IMR-90 (cell line): ENCODE results near the gene TLNRD1. TPM values are rescaled to one million over a fixed set of nuclear protein-coding genes. Genes with fewer than 3 reads are reported as not detected.

Experiments
- ATAC-seq: fragments of 200-7000 bp; cut with Tn5 transposase; 2 replicates; pipeline ENCODE4 v1.9.1; 2020; ENCODE audit warnings: low read depth, mild to moderate bottlenecking, moderate library complexity
- BruUV-seq: library from RNA; stranded (reverse); fragments of 400-500 nt; replicated peaks from 2 replicates; lab custom pipeline; 2021; lab: Mats Ljungman, UMichigan
- CTCF ChIA-PET: fragments of 300-600 bp; formaldehyde crosslinking; extraction: SDS; loops from one replicate; lab custom pipeline; 2021; ENCODE audit warnings: antibody characterized with exemption; lab: Yijun Ruan, JAX
- POLR2A ChIA-PET: fragments of 300-600 bp; sonication (Branson Sonifier 250); formaldehyde crosslinking; loops from one replicate; lab custom pipeline; 2022; ENCODE audit warnings: antibody characterized with exemption; ENCODE audit not compliant: unreplicated experiment; lab: Charles Lee
- DNase-seq: peaks from one replicate; pipeline ENCODE4 v3.0.0; 2013
- H2AFZ ChIP-seq: replicated peaks from 2 replicates; pipeline ENCODE3; 2013; ENCODE audit warnings: low read length, mild to moderate bottlenecking; ENCODE audit not compliant: poor library complexity
- H2AK5ac ChIP-seq: 2 replicates; pipeline ENCODE4 v1.6.1; 2013; ENCODE audit warnings: low read depth, low read length, inconsistent platforms
- H2AK9ac ChIP-seq: replicated peaks from 2 replicates; pipeline ENCODE3; 2013; ENCODE audit warnings: mild to moderate bottlenecking, low read depth, low read length, moderate library complexity; ENCODE audit not compliant: poor library complexity
- H2BK120ac ChIP-seq: 2 replicates; pipeline ENCODE4 v1.6.1; 2013; ENCODE audit warnings: low read depth, low read length, inconsistent platforms
- H2BK15ac ChIP-seq: 3 replicates; pipeline ENCODE4 v1.6.1; 2013; ENCODE audit warnings: low read depth, low read length, inconsistent platforms
- H2BK20ac ChIP-seq: 2 replicates; pipeline ENCODE4 v1.6.1; 2013; ENCODE audit warnings: low read depth, mild to moderate bottlenecking, inconsistent platforms, low read length, moderate library complexity
- H2BK5ac ChIP-seq: 2 replicates; pipeline ENCODE4 v1.6.1; 2013; ENCODE audit warnings: mild to moderate bottlenecking, low read depth, low read length, inconsistent platforms; ENCODE audit not compliant: poor library complexity, severe bottlenecking
- H3K14ac ChIP-seq: replicated peaks from 2 replicates; pipeline ENCODE4 v1.6.1; 2013; ENCODE audit warnings: low read depth, low read length, inconsistent platforms
- H3K18ac ChIP-seq: 2 replicates; pipeline ENCODE4 v1.6.1; 2013; ENCODE audit warnings: low read depth, low read length, control low read depth
- H3K23ac ChIP-seq: 2 replicates; pipeline ENCODE4 v1.6.1; 2013; ENCODE audit warnings: low read depth, low read length, inconsistent platforms
- H3K27ac ChIP-seq: 2 replicates; pipeline ENCODE4 v1.5.1; 2013; ENCODE audit warnings: mild to moderate bottlenecking, control low read depth, low read length; ENCODE audit not compliant: insufficient read depth
- H3K27me3 ChIP-seq: 2 replicates; pipeline ENCODE4 v1.6.1; 2013; ENCODE audit warnings: low read length; ENCODE audit not compliant: control insufficient read depth, insufficient read depth
- H3K36me3 ChIP-seq: 2 replicates; pipeline ENCODE4 v1.6.1; 2013; ENCODE audit warnings: low read length, mixed read lengths; ENCODE audit not compliant: control insufficient read depth, insufficient read depth
- H3K4ac ChIP-seq: 2 replicates; pipeline ENCODE4 v1.6.1; 2013; ENCODE audit warnings: low read depth, low read length, inconsistent platforms
- H3K4me1 ChIP-seq: 2 replicates; pipeline ENCODE4 v1.6.1; 2013; ENCODE audit warnings: low read length, mixed read lengths; ENCODE audit not compliant: control insufficient read depth, insufficient read depth
- H3K4me2 ChIP-seq: 2 replicates; pipeline ENCODE4 v1.6.1; 2013; ENCODE audit warnings: low read depth, mild to moderate bottlenecking, control low read depth, low read length, moderate library complexity
- H3K4me3 ChIP-seq: 2 replicates; pipeline ENCODE4 v1.5.1; 2013; ENCODE audit warnings: low read depth, mild to moderate bottlenecking, control low read depth, low read length, moderate library complexity; ENCODE audit not compliant: insufficient read depth
- H3K56ac ChIP-seq: 2 replicates; pipeline ENCODE4 v1.6.1; 2013; ENCODE audit warnings: low read length, inconsistent platforms; ENCODE audit not compliant: insufficient read depth; ENCODE audit errors: extremely low read depth
- H3K79me1 ChIP-seq, 2 experiments: 2 replicates each; pipeline ENCODE4 v1.6.1; 2013; ENCODE audit warnings: low read length in 2 of 2, inconsistent platforms in 1 of 2, low read depth in 1 of 2
- H3K9ac ChIP-seq: 2 replicates; pipeline ENCODE4 v1.6.1; 2013; ENCODE audit warnings: low read depth, low read length, control low read depth
- H3K9me1 ChIP-seq: 2 replicates; pipeline ENCODE4 v1.6.1; 2013; ENCODE audit warnings: low read length, inconsistent platforms; ENCODE audit not compliant: insufficient read depth
- H3K9me3 ChIP-seq: 2 replicates; pipeline ENCODE4 v1.6.1; 2013; ENCODE audit warnings: low read length; ENCODE audit not compliant: control insufficient read depth, insufficient read depth
- H4K20me1 ChIP-seq: 2 replicates; pipeline ENCODE4 v1.6.1; 2013; ENCODE audit warnings: low read length, inconsistent platforms; ENCODE audit not compliant: insufficient read depth
- H4K5ac ChIP-seq: 2 replicates; pipeline ENCODE4 v1.6.1; 2013; ENCODE audit warnings: mild to moderate bottlenecking, low read depth, low read length, control low read depth
- H4K8ac ChIP-seq, 2 experiments: 2 replicates each; pipeline ENCODE4 v1.6.1; 2013; ENCODE audit warnings: low read depth in 2 of 2, low read length in 2 of 2, control low read depth in 1 of 2, inconsistent platforms in 1 of 2
- H4K91ac ChIP-seq: 2 replicates; pipeline ENCODE4 v1.6.1; 2013; ENCODE audit warnings: low read depth, low read length, inconsistent platforms; ENCODE audit not compliant: insufficient read depth
- BHLHE40 ChIP-seq: fragments of 150-350 bp; IDR thresholded peaks from 2 replicates; pipeline ENCODE4 v1.6.1; 2016; ENCODE audit warnings: mild to moderate bottlenecking, low read depth, low read length
- CEBPB ChIP-seq: IDR thresholded peaks from 2 replicates; pipeline ENCODE4 v1.6.1; 2012; ENCODE audit warnings: low read depth, low read length, improper control_type of control experiment
- CHD1 ChIP-seq: IDR thresholded peaks from 2 replicates; pipeline ENCODE4 v1.6.1; 2012; ENCODE audit warnings: low read depth, low read length, improper control_type of control experiment
- CTCF ChIP-seq: conservative IDR thresholded peaks from 2 replicates; pipeline ENCODE4 v1.5.1; 2012; ENCODE audit warnings: mild to moderate bottlenecking, low read depth, low read length, improper control_type of control experiment
- ELK1 ChIP-seq: fragments of 150-350 bp; IDR thresholded peaks from 2 replicates; pipeline ENCODE4 v1.6.1; 2016; ENCODE audit warnings: low read depth, mild to moderate bottlenecking, low read length, moderate library complexity, borderline replicate concordance
- FOS ChIP-seq: fragments of 150-350 bp; IDR thresholded peaks from 2 replicates; pipeline ENCODE4 v1.6.1; 2016; ENCODE audit warnings: low read depth, low read length
- MAFK ChIP-seq: IDR thresholded peaks from 2 replicates; pipeline ENCODE4 v1.6.1; 2012; ENCODE audit warnings: low read depth, low read length, improper control_type of control experiment
- MAZ ChIP-seq: IDR thresholded peaks from 2 replicates; pipeline ENCODE4 v1.6.1; 2012; ENCODE audit warnings: low read depth, mild to moderate bottlenecking, low read length, improper control_type of control experiment, moderate library complexity, borderline replicate concordance
- MXI1 ChIP-seq: IDR thresholded peaks from 2 replicates; pipeline ENCODE4 v1.6.1; 2012; ENCODE audit warnings: low read depth, mild to moderate bottlenecking, low read length, moderate library complexity, borderline replicate concordance
- NFE2L2 ChIP-seq: fragments of 150-350 bp; IDR thresholded peaks from 2 replicates; pipeline ENCODE4 v1.6.1; 2016; ENCODE audit warnings: low read depth, mild to moderate bottlenecking, low read length
- POLR2A ChIP-seq: IDR thresholded peaks from 2 replicates; pipeline ENCODE4 v1.6.1; 2012; ENCODE audit warnings: mild to moderate bottlenecking, low read depth, low read length
- RAD21 ChIP-seq: IDR thresholded peaks from 2 replicates; pipeline ENCODE4 v1.6.1; 2012; ENCODE audit warnings: low read length, improper control_type of control experiment
- RCOR1 ChIP-seq: IDR thresholded peaks from 2 replicates; pipeline ENCODE4 v1.6.1; 2012; ENCODE audit warnings: mild to moderate bottlenecking, low read length, improper control_type of control experiment; ENCODE audit not compliant: insufficient replicate concordance
- RFX5 ChIP-seq: IDR thresholded peaks from 2 replicates; pipeline ENCODE4 v1.8.0; 2012; ENCODE audit warnings: low read depth, mild to moderate bottlenecking, low read length, moderate library complexity
- SMC3 ChIP-seq: fragments of 150-350 bp; IDR thresholded peaks from 2 replicates; pipeline ENCODE4 v1.6.1; 2016; ENCODE audit warnings: low read depth, mild to moderate bottlenecking, antibody characterized with exemption, low read length, moderate library complexity
- USF2 ChIP-seq: fragments of 150-350 bp; IDR thresholded peaks from 2 replicates; pipeline ENCODE4 v1.6.1; 2017; ENCODE audit warnings: mild to moderate bottlenecking, antibody characterized with exemption, low read length, low read depth
- WGBS, 2 experiments: methylation state at CpG; one replicate each; pipeline versions ENCODE4 v1.1.5 to v1.1.7; 2013; ENCODE audit warnings: missing lambda C conversion rate in 2 of 2; ENCODE audit not compliant: insufficient read length in 1 of 2; ENCODE audit errors: extremely low coverage in 2 of 2; 5-methylcytosine and 5-hydroxymethylcytosine counted together
- dilution Hi-C: fragments of 300-500 bp; cut with HindIII; formaldehyde crosslinking; loops from one replicate; pipeline ENCODE4 v1.14.3; 2018; ENCODE audit warnings: low sequenced_read_pairs; ENCODE audit not compliant: unreplicated experiment
- in situ Hi-C: fragments of 300-500 bp; cut with MboI; formaldehyde crosslinking; loops from 3 replicates; pipeline ENCODE4 v1.14.3; 2019; ENCODE audit warnings: low sequenced_read_pairs, inconsistent platforms, mixed read lengths
- intact Hi-C: fragments of 100-400 bp; cut with micrococcal nuclease; formaldehyde crosslinking; loops from 2 replicates; pipeline ENCODE4 v1.10.0; 2022
- polyA plus RNA-seq, 3 experiments: library from polyadenylated mRNA; depleted of rRNA; stranded (reverse); fragments of >200 nt; gene quantifications; 2 replicates each; pipeline ENCODE4 v1.2.3, GENCODE V29; 2012; ENCODE audit warnings: low replicate concordance in 1 of 3
- total RNA-seq: library from RNA; depleted of rRNA; stranded (reverse); fragments of >200 nt; gene quantifications from 2 replicates; pipeline ENCODE4 v1.2.3, GENCODE V29; 2012

Gene TLNRD1
- total and polyA plus RNA-seq, 2 of the 4 experiments (the other 2 are of a cell fraction) = 2.2 to 6.8 TPM

- Histone ChIP-seq H3K9me3 (no peaks in the 10 kb centered on the region), H3K4me3 (no peak overlapping the region), H3K9me1 (peaks cover 15% of the 10 kb centered on the region), H3K56ac (no peak overlapping the region), H2BK15ac (no peak overlapping the region), H2AK5ac (no peak overlapping the region), H3K27me3 (no peaks in the 10 kb centered on the region), H3K23ac (no peak overlapping the region), H3K4me2 (no peak overlapping the region), H3K79me1 (peaks cover 25 to 71% of the 10 kb centered on the region in 2 experiments), H4K8ac (no peak overlapping the region), H3K27ac (no peak overlapping the region), H3K4ac (no peak overlapping the region), H3K14ac (no peak overlapping the region), H3K9ac (no peak overlapping the region), H4K91ac (no peak overlapping the region), H3K36me3 (peaks cover 5% of the 10 kb centered on the region), H2BK20ac (no peak overlapping the region), H3K18ac (no peak overlapping the region), H2AFZ (no peak overlapping the region), H2BK5ac (no peak overlapping the region), H2BK120ac (no peak overlapping the region), H4K5ac (no peak overlapping the region), H4K20me1 (peaks cover 25% of the 10 kb centered on the region; the same call in 1 of the 2 replicates), H2AK9ac (no peak overlapping the region), H3K4me1 (peaks cover 6% of the 10 kb centered on the region)
- POLR2A ChIA-PET = no interaction called here
- DNase-seq = no peak
- no peak for ATAC-seq
- BruUV-seq = no TSS peak
- dilution Hi-C loops (no loop called here), in situ Hi-C loops (no loop called here), intact Hi-C loops (no loop called here)
- WGBS, 2 experiments = 96% methylated on average over 4 of the region's 5 CpGs; no CpG with 5 or more reads in 1 of the 2 experiments
- CTCF ChIA-PET = interaction anchor here (2.0 kb wide), 1 partner anchor 16 kb away, joined by 6 read pairs; no protein-coding TSS in a partner anchor
- no peak for TF ChIP-seq CEBPB
- no peak for TF ChIP-seq MAZ
- TF ChIP-seq MAFK = no peak
- TF ChIP-seq CHD1 = no peak
- no peak for TF ChIP-seq ELK1
- no peak for TF ChIP-seq BHLHE40
- no peak for TF ChIP-seq RFX5
- TF ChIP-seq RAD21 = no peak
- TF ChIP-seq USF2 = no peak
- TF ChIP-seq MXI1 = no peak
- TF ChIP-seq RCOR1 = no peak
- TF ChIP-seq FOS = no peak
- TF ChIP-seq POLR2A = no peak
- no peak for TF ChIP-seq CTCF
- TF ChIP-seq SMC3 = no peak
- TF ChIP-seq NFE2L2 = no peak
These were observed 14.7 kb upstream of the TLNRD1 start for GRCh38 chr15:80985981-80986380.
